ENCODE results near the gene NDUFB5.

The NDUFB5 gene

GRCh38 chr3:179610066-179610465 is 5.5 kb downstream of the NDUFB5 start:
- no peaks in the 10 kb centered on the region for H3K4me1 ChIP-seq (ENCODE audit: control insufficient read depth, insufficient read depth, low read length)
- H3K4me3 ChIP-seq (ENCODE audit: low read depth, low read length), result no peak overlapping the region
- POLR2A ChIA-PET, result no interaction called here
- CTCF ChIA-PET, result interaction anchor here (0.7 kb wide), 1 partner anchor 146 kb away, joined by 3 read pairs; no protein-coding TSS in a partner anchor
- TF ChIP-seq ZBTB49 (tag by site-specific recombination; IDR thresholded peaks at IDR 0.05; ENCODE audit: low read depth), result no peak
- TF ChIP-seq SP2 (tag by site-specific recombination; IDR thresholded peaks at IDR 0.05), result no peak
- no peak for TF ChIP-seq ZSCAN23 (tag by site-specific recombination; IDR thresholded peaks at IDR 0.05)
- TF ChIP-seq ZXDB (tag by site-specific recombination; IDR thresholded peaks at IDR 0.05), result no peak
- no peak for TF ChIP-seq ELK4 (IDR thresholded peaks at IDR 0.05; ENCODE audit: borderline replicate concordance, low read depth, low read length)
- no peak for TF ChIP-seq BCL11A (tag by site-specific recombination; IDR thresholded peaks at IDR 0.05; ENCODE audit: low read depth)
- TF ChIP-seq ZNF555 (tag by site-specific recombination; conservative IDR thresholded peaks at IDR 0.05), result no peak
- TF ChIP-seq GFI1B (tag by site-specific recombination; IDR thresholded peaks at IDR 0.05), result no peak
- H3K9me3 ChIP-seq (ENCODE audit: control insufficient read depth, insufficient read depth, low read depth, low read length), result no peaks in the 10 kb centered on the region
- H3K27ac ChIP-seq (ENCODE audit: extremely low read depth, low read depth, low read length), result no peak overlapping the region
- peaks cover 5 to 16% of the 10 kb centered on the region in 2 experiments; a peak in 2 of 3 replicates for H3K36me3 ChIP-seq (ENCODE audit: control insufficient read depth in 2 of 2, insufficient read depth in 1 of 2, low read length in 2 of 2)

- Histone ChIP-seq H3K4me3 (ENCODE audit: low read depth, low read length) (no peak overlapping the region), H3K9me3 (ENCODE audit: control insufficient read depth, insufficient read depth, low read depth, low read length) (no peaks in the 10 kb centered on the region), H3K27ac (ENCODE audit: extremely low read depth, low read depth, low read length) (no peak overlapping the region), H3K36me3 (ENCODE audit: control insufficient read depth in 2 of 2, insufficient read depth in 1 of 2, low read length in 2 of 2) (peaks cover 17 to 24% of the 10 kb centered on the region in 2 experiments; a peak in 2 of 3 replicates), H3K4me1 (ENCODE audit: control insufficient read depth, insufficient read depth, low read length) (no peaks in the 10 kb centered on the region)
- ChIA-PET CTCF (interaction anchor here (2.2 kb wide), 1 partner anchor 36 kb away, joined by 8 read pairs; no protein-coding TSS in a partner anchor), POLR2A (no interaction called here)
- TF ChIP-seq ZNF529 (tag by site-specific recombination; IDR thresholded peaks at IDR 0.05; ENCODE audit: insufficient replicate concordance) (no peak), ZFP3 (tag by site-specific recombination; IDR thresholded peaks at IDR 0.05; ENCODE audit: low read depth) (no peak), ZNF292 (tag by site-specific recombination; IDR thresholded peaks at IDR 0.05; ENCODE audit: borderline replicate concordance, low read depth) (no peak), ZNF211 (tag by site-specific recombination; IDR thresholded peaks at IDR 0.05; ENCODE audit: low read depth) (no peak), ZNF560 (tag by site-specific recombination; IDR thresholded peaks at IDR 0.05; ENCODE audit: borderline replicate concordance) (no peak), OSR2 (tag by site-specific recombination; IDR thresholded peaks at IDR 0.05) (no peak), ZBTB6 (tag by site-specific recombination; IDR thresholded peaks at IDR 0.05) (no peak), MEIS1 (CRISPR knock-in tag; IDR thresholded peaks at IDR 0.05; ENCODE audit: borderline replicate concordance) (no peak), ZSCAN23 (tag by site-specific recombination; IDR thresholded peaks at IDR 0.05) (no peak), ZNF398 (tag by site-specific recombination; IDR thresholded peaks at IDR 0.05) (no peak), ZNF513 (tag by site-specific recombination; IDR thresholded peaks at IDR 0.05) (no peak), CTCF (tag by site-specific recombination; IDR thresholded peaks at IDR 0.05) (no peak), ZBTB20 (tag by site-specific recombination; IDR thresholded peaks at IDR 0.05) (no peak), ZNF645 (tag by site-specific recombination; IDR thresholded peaks at IDR 0.05) (no peak), FEZF1 (tag by site-specific recombination; IDR thresholded peaks at IDR 0.05) (no peak)
Observed at GRCh38 chr3:179613807-179614206, 9.2 kb downstream of the NDUFB5 start.

Measured in HEK293 (cell line).